Measurements from ENCODE around the gene ZNF670.

ZNF670 gene

DNA sequence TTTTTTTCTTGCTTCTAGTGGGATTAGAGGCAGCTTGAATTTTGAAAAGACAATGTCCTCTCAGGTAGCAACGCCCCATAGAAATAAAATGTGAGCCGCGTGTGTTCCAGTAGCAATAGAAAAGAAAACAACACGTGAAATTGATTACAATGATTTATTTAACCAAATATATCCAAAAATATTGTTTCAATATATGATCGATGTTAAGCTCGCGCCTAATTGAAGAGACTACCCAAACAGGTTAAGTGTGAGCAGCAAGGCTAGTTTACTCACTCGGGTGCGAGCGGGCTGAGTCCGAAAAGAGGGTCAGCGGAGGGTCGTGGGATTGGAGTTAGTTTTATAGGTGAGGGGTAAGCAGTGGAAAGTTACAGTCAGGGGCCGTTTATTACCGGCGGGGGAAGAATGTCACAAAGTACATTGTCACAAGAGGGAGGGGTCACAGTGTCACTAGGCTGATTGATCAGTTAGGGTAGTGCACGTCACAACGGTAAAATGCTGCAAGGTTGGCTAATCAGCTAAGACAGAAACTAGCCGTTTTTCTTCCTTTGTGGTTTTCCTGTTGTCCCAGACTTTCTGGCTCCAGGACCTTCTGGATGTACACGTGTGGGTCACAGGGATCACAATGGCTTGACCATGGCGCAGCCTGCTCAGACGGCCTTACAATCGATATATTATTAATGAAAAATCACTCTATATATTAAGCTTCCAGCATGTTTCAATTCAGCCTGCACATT is 697 bp upstream of the ZNF670 start:
- H3K4me3 ChIP-seq (ENCODE audit: insufficient read depth, low read length, poor library complexity, severe bottlenecking): peak overlapping the region; percentile 96
- H3K9me2 ChIP-seq (replicated peaks; ENCODE audit: insufficient read depth, low read length): no peaks in the 10 kb centered on the region
- peak overlapping the region; percentile 87 for H2AFZ ChIP-seq (ENCODE audit: low read depth, low read length, severe bottlenecking)
- H3F3A ChIP-seq (ENCODE audit: insufficient read depth): no peaks in the 10 kb centered on the region
- no peaks in the 10 kb centered on the region for H4K20me1 ChIP-seq (ENCODE audit: low read depth, low read length)
- no peak overlapping the region for H3K27ac ChIP-seq (ENCODE audit: low read depth, low read length)
- peaks cover 6% of the 10 kb centered on the region; the same call in 1 of the 2 replicates for H3K9me3 ChIP-seq (ENCODE audit: insufficient read depth, low read length)
- peaks cover 40% of the 10 kb centered on the region for H3K79me2 ChIP-seq (ENCODE audit: insufficient read depth, low read length)
- H3K36me3 ChIP-seq (ENCODE audit: low read length): peaks cover 15% of the 10 kb centered on the region; the same call in 1 of the 2 replicates
- H3K9ac ChIP-seq (ENCODE audit: low read length): peak overlapping the region; percentile 83
- TF ChIP-seq, protein P1, sequence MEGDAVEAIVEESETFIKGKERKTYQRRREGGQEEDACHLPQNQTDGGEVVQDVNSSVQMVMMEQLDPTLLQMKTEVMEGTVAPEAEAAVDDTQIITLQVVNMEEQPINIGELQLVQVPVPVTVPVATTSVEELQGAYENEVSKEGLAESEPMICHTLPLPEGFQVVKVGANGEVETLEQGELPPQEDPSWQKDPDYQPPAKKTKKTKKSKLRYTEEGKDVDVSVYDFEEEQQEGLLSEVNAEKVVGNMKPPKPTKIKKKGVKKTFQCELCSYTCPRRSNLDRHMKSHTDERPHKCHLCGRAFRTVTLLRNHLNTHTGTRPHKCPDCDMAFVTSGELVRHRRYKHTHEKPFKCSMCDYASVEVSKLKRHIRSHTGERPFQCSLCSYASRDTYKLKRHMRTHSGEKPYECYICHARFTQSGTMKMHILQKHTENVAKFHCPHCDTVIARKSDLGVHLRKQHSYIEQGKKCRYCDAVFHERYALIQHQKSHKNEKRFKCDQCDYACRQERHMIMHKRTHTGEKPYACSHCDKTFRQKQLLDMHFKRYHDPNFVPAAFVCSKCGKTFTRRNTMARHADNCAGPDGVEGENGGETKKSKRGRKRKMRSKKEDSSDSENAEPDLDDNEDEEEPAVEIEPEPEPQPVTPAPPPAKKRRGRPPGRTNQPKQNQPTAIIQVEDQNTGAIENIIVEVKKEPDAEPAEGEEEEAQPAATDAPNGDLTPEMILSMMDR (IDR thresholded peaks at IDR 0.05; ENCODE audit: insufficient read depth, low read length, poor library complexity, severe bottlenecking): no peak
- TF ChIP-seq EZH2phosphoT487 (conservative IDR thresholded peaks at IDR 0.05; ENCODE audit: low read length): no peak
- no peaks in the 10 kb centered on the region for H3K27me3 ChIP-seq (ENCODE audit: low read length)
- peak overlapping the region; percentile 89 for H3K4me2 ChIP-seq (ENCODE audit: low read depth, low read length, poor library complexity, severe bottlenecking)

DNA sequence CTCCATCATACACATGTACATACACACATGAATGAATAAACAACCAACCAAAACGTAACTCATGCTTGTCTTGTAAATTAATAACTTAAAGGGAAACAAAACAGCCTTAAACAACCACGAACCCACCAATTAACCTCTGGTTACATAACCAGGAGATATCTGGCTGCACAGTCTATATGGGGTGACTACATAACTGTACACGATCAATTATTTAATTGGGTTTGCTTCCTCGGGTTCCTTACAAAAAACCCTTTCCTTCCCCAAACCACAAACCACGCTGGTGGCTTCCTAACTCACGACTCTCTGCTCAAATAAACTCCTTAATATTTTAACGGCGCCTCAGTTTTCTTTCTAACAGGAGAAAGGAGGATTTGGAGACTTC is 744 bp downstream of the ZNF670 start:
- no peak for TF ChIP-seq EZH2phosphoT487 (conservative IDR thresholded peaks at IDR 0.05; ENCODE audit: low read length)
- TF ChIP-seq, protein P1 (IDR thresholded peaks at IDR 0.05; ENCODE audit: insufficient read depth, low read length, poor library complexity, severe bottlenecking): no peak
- Histone ChIP-seq H4K20me1 (ENCODE audit: low read depth, low read length) (no peaks in the 10 kb centered on the region), H3F3A (ENCODE audit: insufficient read depth) (no peaks in the 10 kb centered on the region), H2AFZ (ENCODE audit: low read depth, low read length, severe bottlenecking) (peak overlapping the region; percentile 87), H3K36me3 (ENCODE audit: low read length) (peaks cover 21% of the 10 kb centered on the region; the same call in 1 of the 2 replicates), H3K27me3 (ENCODE audit: low read length) (no peaks in the 10 kb centered on the region), H3K4me2 (ENCODE audit: low read depth, low read length, poor library complexity, severe bottlenecking) (peak overlapping the region; percentile 89), H3K9me2 (replicated peaks; ENCODE audit: insufficient read depth, low read length) (no peaks in the 10 kb centered on the region), H3K4me3 (ENCODE audit: insufficient read depth, low read length, poor library complexity, severe bottlenecking) (peak overlapping the region; percentile 96), H3K27ac (ENCODE audit: low read depth, low read length) (peak overlapping the region; percentile 40), H3K9me3 (ENCODE audit: insufficient read depth, low read length) (peaks cover 8% of the 10 kb centered on the region; the same call in 1 of the 2 replicates), H3K9ac (ENCODE audit: low read length) (peak overlapping the region; percentile 83), H3K79me2 (ENCODE audit: insufficient read depth, low read length) (peaks cover 54% of the 10 kb centered on the region)

DNA sequence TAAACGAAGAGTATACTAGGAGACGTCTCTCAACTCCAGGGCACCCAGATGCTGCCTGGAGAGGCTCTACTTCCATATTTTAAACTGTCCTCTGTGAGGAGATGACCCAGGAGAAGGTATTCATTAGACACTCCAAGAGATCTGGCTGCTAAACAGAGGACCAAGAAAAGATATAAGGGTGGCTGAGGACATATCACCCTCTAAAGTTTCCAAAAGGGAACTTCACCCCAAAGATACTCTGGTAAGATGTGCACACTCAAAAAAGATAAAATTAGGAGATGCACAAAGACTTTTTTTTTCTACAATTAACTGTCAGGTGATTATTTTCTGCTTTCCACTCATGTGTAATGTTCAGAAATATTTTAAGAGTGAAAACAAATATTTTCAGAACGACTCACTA is 1.4 kb downstream of the ZNF670 start:
- Histone ChIP-seq H3K27ac (ENCODE audit: low read depth, low read length) (no peak overlapping the region), H2AFZ (ENCODE audit: low read depth, low read length, severe bottlenecking) (no peak overlapping the region), H3K36me3 (ENCODE audit: low read length) (peaks cover 21% of the 10 kb centered on the region; the same call in 1 of the 2 replicates), H3K4me3 (ENCODE audit: insufficient read depth, low read length, poor library complexity, severe bottlenecking) (peak overlapping the region; percentile 96), H3K4me2 (ENCODE audit: low read depth, low read length, poor library complexity, severe bottlenecking) (peak overlapping the region; percentile 89), H3K9me3 (ENCODE audit: insufficient read depth, low read length) (peaks cover 8% of the 10 kb centered on the region; the same call in 1 of the 2 replicates), H3K9ac (ENCODE audit: low read length) (peak overlapping the region; percentile 83), H3K9me2 (replicated peaks; ENCODE audit: insufficient read depth, low read length) (no peaks in the 10 kb centered on the region), H3K27me3 (ENCODE audit: low read length) (no peaks in the 10 kb centered on the region), H4K20me1 (ENCODE audit: low read depth, low read length) (no peaks in the 10 kb centered on the region), H3F3A (ENCODE audit: insufficient read depth) (no peaks in the 10 kb centered on the region), H3K79me2 (ENCODE audit: insufficient read depth, low read length) (peaks cover 56% of the 10 kb centered on the region)
- TF ChIP-seq, protein P1 (IDR thresholded peaks at IDR 0.05; ENCODE audit: insufficient read depth, low read length, poor library complexity, severe bottlenecking): no peak
- no peak for TF ChIP-seq EZH2phosphoT487 (conservative IDR thresholded peaks at IDR 0.05; ENCODE audit: low read length)

Measured in SU-DHL-6 (cell line).